ENCODE measurements around the gene EZH1. TPM values are rescaled to one million over a fixed set of nuclear protein-coding genes. Genes with fewer than 3 reads are reported as not detected.
A peak's percentile ranks its signal among the peaks of the same experiment; 100 is the strongest.

Gene EZH1
- total RNA-seq, 1 donor from 2014 or later: 45.4 TPM

DNA sequence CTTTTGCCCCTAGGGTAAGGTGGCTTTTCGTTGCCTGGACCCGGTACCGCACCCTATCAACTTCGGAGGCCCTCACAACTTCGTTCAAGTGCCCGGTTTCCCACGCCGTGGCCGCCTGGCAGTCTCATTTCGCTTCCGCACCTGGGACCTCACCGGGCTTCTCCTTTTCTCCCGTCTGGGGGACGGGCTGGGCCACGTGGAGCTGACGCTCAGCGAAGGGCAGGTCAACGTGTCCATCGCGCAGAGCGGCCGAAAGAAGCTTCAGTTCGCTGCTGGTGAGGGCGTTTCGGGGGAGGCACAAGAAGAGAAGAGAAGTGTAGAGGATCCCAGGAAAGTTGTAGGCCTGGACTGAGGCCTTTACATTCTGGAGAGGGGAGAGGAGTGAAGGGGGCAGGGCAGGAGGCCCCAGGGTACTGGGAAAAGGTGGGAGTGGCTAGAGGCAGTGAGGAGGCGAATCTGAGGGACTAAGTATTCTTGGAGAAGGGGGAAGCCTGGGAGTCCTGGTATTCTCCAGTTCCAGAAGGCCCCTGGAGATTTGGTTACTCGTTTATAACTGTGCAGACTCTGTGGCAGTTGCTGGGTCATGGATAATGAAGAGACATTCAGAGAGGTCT is 57.0 kb downstream of the EZH1 start:
- DNase-seq (ENCODE audit: low spot score): no peak
- intact Hi-C loops (cut with DNase I): no loop called here

DNA sequence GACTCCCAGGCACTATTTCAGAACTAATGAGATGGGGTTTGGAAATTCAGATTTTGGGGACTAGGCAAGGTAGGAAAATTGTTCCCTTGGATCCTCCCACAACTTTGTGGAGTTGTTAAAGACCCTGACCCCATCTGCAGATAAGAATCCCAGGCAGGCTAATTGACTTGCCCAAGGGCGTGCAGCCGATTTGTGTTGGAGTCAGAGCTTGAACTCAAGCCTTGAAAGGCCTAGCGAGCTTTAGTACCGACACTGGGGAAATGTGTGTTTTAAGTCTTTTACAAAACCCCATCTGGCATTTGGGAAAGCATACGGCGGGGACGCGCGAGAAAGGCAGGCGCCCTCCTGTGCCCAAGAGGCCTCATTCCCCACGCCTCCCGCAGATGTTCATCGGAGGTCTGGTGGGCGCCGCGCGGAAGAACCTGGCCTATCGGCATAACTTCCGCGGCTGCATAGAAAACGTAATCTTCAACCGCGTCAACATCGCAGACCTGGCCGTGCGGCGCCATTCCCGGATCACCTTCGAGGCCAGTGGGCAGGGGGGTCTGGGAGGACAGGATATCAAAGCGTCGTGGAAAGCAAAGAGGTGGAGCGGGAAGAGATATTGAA is 58.2 kb downstream of the EZH1 start:
- no peak for DNase-seq (ENCODE audit: low spot score)
- intact Hi-C loops (cut with DNase I): no loop called here

- intact Hi-C loops (cut with DNase I): no loop called here
- DNase-seq (ENCODE audit: low spot score): no peak
Measured at GRCh38 chr17:42685831-42686230, 59.0 kb downstream of the EZH1 start.

- intact Hi-C loops (cut with DNase I): loop anchor here (5.0 kb wide), 1 partner anchor 62 kb away; the partner anchor contains the start of gene EZH1
- DNase-seq (ENCODE audit: low spot score): no peak
Measured at GRCh38 chr17:42684929-42685556, 59.8 kb downstream of the EZH1 start.

- intact Hi-C loops (cut with DNase I): loop anchor here (5.0 kb wide), 1 partner anchor 64 kb away; the partner anchor contains the start of gene EZH1
- no peak for DNase-seq (ENCODE audit: low spot score)
Measured at GRCh38 chr17:42683407-42684034, 61.3 kb downstream of the EZH1 start.

- no peak for DNase-seq (ENCODE audit: low spot score)
- intact Hi-C loops (cut with DNase I): loop anchor here (5.0 kb wide), 1 partner anchor 64 kb away; the partner anchor contains the start of gene EZH1
Measured at GRCh38 chr17:42682722-42683403, 62.0 kb downstream of the EZH1 start.

- no peak for DNase-seq (ENCODE audit: low spot score)
- intact Hi-C loops (cut with DNase I): loop anchor here (5.0 kb wide), 1 partner anchor 65 kb away; the partner anchor contains the start of gene EZH1
Measured at GRCh38 chr17:42681976-42682721, 62.7 kb downstream of the EZH1 start, which contains the start of gene CNTNAP1. Gene CNTNAP1 (plus strand): TSS chr17:42682531. CDS start chr17:42682830, 299 bp downstream.

DNA sequence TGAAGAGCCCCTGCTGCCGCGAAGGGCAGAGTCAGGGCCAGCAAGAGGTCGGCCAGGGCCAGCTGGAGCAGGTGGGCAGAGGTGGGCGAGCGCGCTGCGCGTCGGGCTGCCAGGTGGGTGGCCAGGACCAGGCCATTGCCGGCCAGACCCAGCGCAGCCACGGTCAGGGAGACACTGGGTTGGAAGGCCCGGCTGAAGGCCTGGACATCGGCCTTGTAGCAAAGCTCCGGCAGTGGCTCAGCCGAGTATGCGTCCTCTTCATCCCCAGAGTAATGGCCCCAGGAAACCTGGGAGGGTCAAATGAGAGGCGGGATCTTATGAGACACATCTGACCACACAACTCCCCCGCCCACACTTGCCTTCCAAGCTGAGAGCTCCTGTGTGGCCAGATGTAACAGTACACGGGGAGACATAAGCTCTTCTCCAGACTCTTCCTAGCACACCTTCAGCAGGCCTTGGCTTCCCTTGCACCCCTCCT is 64.5 kb downstream of the EZH1 start:
- no peak for DNase-seq (ENCODE audit: low spot score)
- intact Hi-C loops (cut with DNase I): loop anchor here (5.0 kb wide), 1 partner anchor 67 kb away; the partner anchor contains the start of gene EZH1

- intact Hi-C loops (cut with DNase I): loop anchor here (1.0 to 5.0 kb wide), 3 partner anchors 61 to 101 kb away; partner anchors contain the start of gene EZH1
Measured at GRCh38 chr17:42679492-42680330, 65.1 kb downstream of the EZH1 start.

DNA sequence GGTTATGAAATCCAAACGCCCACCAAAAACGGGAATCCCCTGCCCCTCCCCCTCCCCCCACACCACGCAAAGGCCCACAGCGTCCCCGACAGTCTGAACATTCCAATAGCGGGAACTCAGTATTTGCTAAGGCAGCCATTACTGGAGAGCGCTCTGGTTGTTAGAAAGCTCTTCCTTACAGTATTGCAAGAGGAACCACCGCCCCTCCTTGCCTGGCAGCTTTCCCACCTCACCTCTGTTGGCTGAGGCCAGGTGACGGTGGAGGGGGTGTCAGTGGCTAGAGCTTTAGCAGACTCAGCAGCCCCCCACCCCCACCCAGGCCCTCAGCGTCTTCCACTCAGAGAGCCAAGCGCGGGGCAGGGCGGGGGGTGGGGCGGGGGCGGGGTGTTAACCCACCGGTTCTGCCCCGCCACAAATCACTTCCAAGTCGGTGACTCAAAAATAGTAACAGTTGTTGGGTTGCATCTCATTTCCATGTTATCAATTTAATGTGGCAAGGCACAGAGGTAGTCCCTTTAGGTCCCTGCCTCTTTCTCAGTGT is 65.8 kb downstream of the EZH1 start:
- intact Hi-C loops (cut with DNase I): loop anchor here (1.0 to 2.0 kb wide), 2 partner anchors 60 to 101 kb away; no protein-coding TSS in a partner anchor
- DNase-seq (ENCODE audit: low spot score): no peak

More at GRCh38 chr17:42679492-42680330, 65.1 kb downstream of the EZH1 start:
- peak; percentile 90 for DNase-seq (ENCODE audit: low spot score)

GRCh38 chr17:42677921-42678781 is 66.7 kb downstream of the EZH1 start:
- intact Hi-C loops (cut with DNase I): loop anchor here (2.0 kb wide), 1 partner anchor 59 kb away; no protein-coding TSS in a partner anchor
- peak; percentile 91 for DNase-seq (ENCODE audit: low spot score)

- DNase-seq (ENCODE audit: low spot score): peak; percentile 100
- intact Hi-C loops (cut with DNase I): no loop called here
Measured at GRCh38 chr17:42677012-42677857, 67.6 kb downstream of the EZH1 start.

- DNase-seq (ENCODE audit: low spot score): no peak
Measured at GRCh38 chr17:42676424-42677011, 68.3 kb downstream of the EZH1 start, which contains the start of gene PLEKHH3. Gene PLEKHH3 (minus strand): TSS chr17:42676994. CDS start chr17:42676563, 431 bp downstream.

DNA sequence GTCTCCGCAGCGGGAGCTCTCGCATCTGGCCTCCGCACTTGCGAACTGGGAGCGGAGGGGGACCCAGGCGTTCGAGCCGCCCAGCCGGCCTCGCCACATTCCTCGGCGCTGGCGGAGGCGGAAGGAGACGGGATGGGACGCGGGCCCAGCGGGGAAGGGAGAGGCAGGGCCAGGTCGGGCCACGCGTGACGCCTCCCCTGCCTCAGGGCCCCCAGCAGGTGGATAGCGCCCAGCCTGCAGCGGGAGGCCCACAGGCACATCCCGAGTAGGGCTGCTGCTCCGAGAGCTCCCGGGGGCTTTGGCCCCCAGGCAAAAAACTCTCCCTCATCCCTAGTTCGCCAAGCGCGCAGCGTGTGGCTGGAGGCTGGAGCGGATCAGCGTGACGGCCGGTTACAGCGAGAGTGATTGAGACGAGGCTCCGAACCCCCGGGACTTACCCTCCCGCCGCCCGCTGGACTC is 68.8 kb downstream of the EZH1 start:
- DNase-seq (ENCODE audit: low spot score): no peak
- intact Hi-C loops (cut with DNase I): loop anchor here (2.0 kb wide), 1 partner anchor 67 kb away; the partner anchor contains the start of genes RETREG3 and TUBG1

More at GRCh38 chr17:42676424-42677011, 68.3 kb downstream of the EZH1 start, which contains the start of gene PLEKHH3:
- intact Hi-C loops (cut with DNase I): no loop called here

Measured in cardiac septum (tissue), 1 donor.